ENCODE data around the gene KIF5A. TPM values are rescaled to one million over a fixed set of nuclear protein-coding genes. Genes with fewer than 3 reads are reported as not detected.

Gene KIF5A
- total and polyA plus RNA-seq, 2 donors (not counting 3 experiments of a cell fraction or from before 2014, with no cell fraction given) = 0.07 to 0.35 TPM

GRCh38 chr12:57628280-57629191 lies 78.7 kb downstream of the KIF5A start:
- DNase-seq (ENCODE audit: low read depth, low spot score) = no peak
- H3K27me3 ChIP-seq (ENCODE audit: control insufficient read depth in 2 of 2, insufficient read depth in 2 of 2, low read length in 2 of 2) = peaks cover 46 to 59% of the 10 kb centered on the region in 2 experiments
- intact Hi-C loops (cut with micrococcal nuclease) (no loop called here), dilution Hi-C loops (cut with MboI; ENCODE audit: extremely low pct_ligation_motif_present, low sequenced_read_pairs) (no loop called here)
- no peaks in the 10 kb centered on the region for H3K36me3 ChIP-seq (ENCODE audit: control insufficient read depth in 2 of 2, extremely low read depth in 1 of 2, insufficient read depth in 2 of 2, low read length in 2 of 2)
- H3K9me3 ChIP-seq (replicated peaks; ENCODE audit: control insufficient read depth, insufficient read depth, low read length) = no peaks in the 10 kb centered on the region
- TF ChIP-seq POLR2A (IDR thresholded peaks at IDR 0.05; ENCODE audit: low read depth, low read length) (no peak), GATA2 (IDR thresholded peaks at IDR 0.05; ENCODE audit: insufficient read depth, insufficient read length, low read depth, low read length) (no peak), JUN (IDR thresholded peaks at IDR 0.05; ENCODE audit: borderline replicate concordance, insufficient read depth, insufficient read length, low read depth) (no peak), MYC (IDR thresholded peaks at IDR 0.05; ENCODE audit: low read depth, low read length) (no peak), FOS (IDR thresholded peaks at IDR 0.05; ENCODE audit: borderline replicate concordance, insufficient read depth, low read length) (no peak), POLR2AphosphoS5 (IDR thresholded peaks at IDR 0.05; ENCODE audit: insufficient read depth, low read depth, low read length) (no peak), MAX (IDR thresholded peaks at IDR 0.05; ENCODE audit: insufficient read depth, insufficient read length) (no peak), CTCF (IDR thresholded peaks at IDR 0.05; ENCODE audit: extremely low read depth in 1 of 2, insufficient read depth in 1 of 2, low read depth in 1 of 2, low read length in 2 of 2) (no peak), EZH2 (IDR thresholded peaks at IDR 0.05; ENCODE audit: borderline replicate concordance, low read depth, low read length, severe bottlenecking) (no peak)
- ChIA-PET POLR2A (no interaction called here), CTCF (interaction anchor here (7.2 kb wide), 1 partner anchor 47 kb away, joined by 109 read pairs; no protein-coding TSS in a partner anchor)
- no peak overlapping the region for H3K4me2 ChIP-seq (ENCODE audit: insufficient read depth, low read length)
- H3K4me3 ChIP-seq (replicated peaks in 1 of 3; ENCODE audit: insufficient read depth in 1 of 3, low read depth in 1 of 3, low read length in 3 of 3) = no peak overlapping the region
- BruUV-seq (replicated peaks) = no TSS peak
- no peak for FAIRE-seq
- no peaks in the 10 kb centered on the region for H3K79me2 ChIP-seq (ENCODE audit: control insufficient read depth, insufficient read depth, low read length)
- no peaks in the 10 kb centered on the region for H3K4me1 ChIP-seq (ENCODE audit: control insufficient read depth, extremely low read depth, insufficient read depth, low read length)
- no peak overlapping the region for H2AFZ ChIP-seq (ENCODE audit: low read depth, low read length)
- H4K20me1 ChIP-seq (replicated peaks; ENCODE audit: control insufficient read depth, extremely low read depth, insufficient read depth, low read length) = no peaks in the 10 kb centered on the region
- no peak overlapping the region for H3K27ac ChIP-seq (ENCODE audit: insufficient read depth, low read depth, low read length)
- no peak overlapping the region for H3K9ac ChIP-seq (replicated peaks; ENCODE audit: extremely low read depth, insufficient read depth, low read length)
- H3K9me1 ChIP-seq (replicated peaks; ENCODE audit: control insufficient read depth, extremely low read depth, insufficient read depth, low read length) = no peaks in the 10 kb centered on the region

Measured in endothelial cell of umbilical vein (primary cell).